HG02885 (cell line): ENCODE results near the gene KIAA0930.

ENCODE experiments used
- ATAC-seq: cut with Tn5 transposase; IDR thresholded peaks from one replicate; pipeline ENCODE4 v1.9.1; 2021; ENCODE audit warnings: mild to moderate bottlenecking; ENCODE audit not compliant: unreplicated experiment, poor library complexity

Gene KIAA0930

GRCh38 chr22:45223304-45224117, 17.2 kb downstream of the KIAA0930 start:
- no peak for ATAC-seq

- no peak for ATAC-seq
Observed at GRCh38 chr22:45221201-45221600, 19.5 kb downstream of the KIAA0930 start.

GRCh38 chr22:45218976-45219375, 21.7 kb downstream of the KIAA0930 start:
- no peak for ATAC-seq

GRCh38 chr22:45217806-45218205, 22.9 kb downstream of the KIAA0930 start:
- ATAC-seq = no peak

GRCh38 chr22:45217345-45217744, 23.3 kb downstream of the KIAA0930 start:
- no peak for ATAC-seq

GRCh38 chr22:45216133-45217003, 24.3 kb downstream of the KIAA0930 start:
- no peak for ATAC-seq

- no peak for ATAC-seq
Observed at GRCh38 chr22:45212992-45213751, 27.5 kb downstream of the KIAA0930 start.

- no peak for ATAC-seq
Observed at GRCh38 chr22:45212306-45212709, 28.4 kb downstream of the KIAA0930 start.

GRCh38 chr22:45211848-45212247, 28.8 kb downstream of the KIAA0930 start:
- ATAC-seq = no peak

- no peak for ATAC-seq
Observed at GRCh38 chr22:45211435-45211834, 29.3 kb downstream of the KIAA0930 start.

- no peak for ATAC-seq
Observed at GRCh38 chr22:45210991-45211390, 29.7 kb downstream of the KIAA0930 start.

- ATAC-seq = no peak
Observed at GRCh38 chr22:45210577-45210976, 30.1 kb downstream of the KIAA0930 start.

- ATAC-seq = no peak
Observed at GRCh38 chr22:45210174-45210573, 30.5 kb downstream of the KIAA0930 start.

- no peak for ATAC-seq
Observed at GRCh38 chr22:45208993-45209838, 31.5 kb downstream of the KIAA0930 start.

- no peak for ATAC-seq
Observed at GRCh38 chr22:45208696-45208992, 32.0 kb downstream of the KIAA0930 start.

GRCh38 chr22:45207981-45208664, 32.6 kb downstream of the KIAA0930 start:
- no peak for ATAC-seq

- ATAC-seq = no peak
Observed at GRCh38 chr22:45207533-45207932, 33.2 kb downstream of the KIAA0930 start.

- ATAC-seq = no peak
Observed at GRCh38 chr22:45206233-45206632, 34.5 kb downstream of the KIAA0930 start.

GRCh38 chr22:45205276-45205925, 35.3 kb downstream of the KIAA0930 start:
- ATAC-seq = no peak
